ENCODE results near the gene YWHAB.

The YWHAB gene

DNA sequence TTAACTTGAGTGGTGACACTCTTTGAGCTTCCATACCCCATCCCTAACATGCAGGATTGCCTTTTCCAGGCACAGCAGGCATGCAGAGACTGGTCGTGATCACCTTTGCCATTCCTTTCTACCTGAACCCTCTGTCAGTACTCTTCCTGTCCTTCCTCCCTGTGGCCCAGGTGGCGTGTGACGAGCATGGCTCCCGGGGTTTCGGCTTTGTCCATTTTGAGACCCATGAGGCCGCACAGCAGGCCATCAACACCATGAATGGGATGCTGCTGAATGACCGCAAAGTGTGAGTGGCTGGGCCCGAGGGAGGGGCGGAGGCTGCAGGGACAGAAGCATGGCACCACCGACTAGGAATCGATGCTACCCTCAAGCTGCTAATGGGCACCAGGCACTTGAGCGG lies 31.1 kb downstream of the YWHAB start:
- no peak for DNase-seq

DNA sequence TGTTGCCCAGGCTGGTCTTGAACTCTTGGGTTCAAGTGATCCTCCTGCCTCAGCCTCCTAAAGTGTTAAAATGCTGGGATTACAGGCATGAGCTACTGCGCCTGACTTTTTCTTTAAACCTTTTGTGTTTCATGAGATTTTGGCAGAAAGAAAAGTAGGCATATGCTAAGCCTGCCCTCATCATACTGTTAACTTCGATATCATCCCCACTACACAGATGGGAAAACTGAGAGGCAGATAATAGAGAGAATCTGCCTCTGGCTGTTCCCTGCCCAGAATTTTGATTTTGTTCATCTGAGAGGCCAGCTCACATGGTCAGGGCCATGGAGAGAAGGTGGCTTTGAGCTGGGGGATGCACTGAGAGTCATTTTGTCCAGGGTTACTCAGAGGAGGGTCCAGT lies 31.9 kb downstream of the YWHAB start:
- no peak for DNase-seq

DNA sequence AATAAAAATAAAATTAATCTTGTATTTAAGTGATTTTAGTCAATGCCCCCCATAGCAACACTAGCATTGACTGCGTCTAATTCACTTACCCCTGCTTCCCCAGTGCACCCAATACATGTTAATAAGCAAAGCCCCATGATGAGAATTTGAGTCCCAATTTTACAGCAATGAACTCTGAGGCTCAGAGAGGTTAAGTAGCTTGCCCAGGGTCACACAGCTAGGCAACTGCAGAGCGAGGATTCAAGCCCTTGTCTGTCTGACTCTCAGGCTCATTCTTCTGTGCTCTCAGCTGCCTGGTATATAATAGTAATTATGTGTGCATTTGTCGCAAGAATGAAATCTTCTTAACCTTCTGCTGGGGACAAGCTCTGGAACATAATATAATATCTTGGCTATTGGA lies 32.8 kb downstream of the YWHAB start:
- no peak for DNase-seq

DNA sequence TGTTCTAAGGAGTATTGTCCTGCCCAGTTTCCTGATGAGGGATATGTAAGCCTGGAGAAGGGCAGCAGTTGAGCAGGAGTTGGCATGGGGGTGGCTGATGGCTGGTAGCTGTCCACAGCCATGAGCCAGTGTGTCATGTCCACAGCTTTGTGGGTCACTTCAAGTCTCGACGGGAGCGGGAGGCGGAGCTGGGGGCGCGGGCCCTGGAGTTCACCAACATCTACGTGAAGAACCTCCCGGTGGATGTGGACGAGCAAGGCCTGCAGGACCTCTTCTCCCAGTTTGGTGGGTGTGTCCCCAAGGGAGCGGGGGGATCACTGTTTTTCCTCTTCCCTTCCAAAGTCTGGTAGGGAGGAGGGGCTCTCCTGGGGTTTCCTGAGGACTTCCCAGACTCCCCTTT lies 33.3 kb downstream of the YWHAB start:
- no peak for DNase-seq

DNA sequence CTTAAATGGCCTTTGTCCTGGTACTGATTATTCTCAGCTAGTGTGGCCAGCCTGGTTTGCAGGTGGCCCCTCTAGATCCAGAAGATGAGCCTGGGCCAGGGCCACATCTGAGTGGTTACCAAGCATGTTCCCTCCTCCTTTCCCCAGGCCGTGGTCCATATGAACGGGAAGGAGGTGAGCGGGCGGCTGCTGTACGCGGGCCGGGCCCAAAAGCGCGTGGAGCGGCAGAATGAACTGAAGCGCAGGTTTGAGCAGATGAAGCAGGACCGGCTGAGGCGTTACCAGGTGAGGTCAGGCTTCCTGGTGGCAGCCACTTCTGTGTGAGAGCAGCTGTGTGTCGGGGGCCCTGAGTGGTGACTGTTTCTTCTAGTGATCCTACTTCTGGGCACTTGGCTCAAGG lies 35.9 kb downstream of the YWHAB start:
- DNase-seq = no peak

DNA sequence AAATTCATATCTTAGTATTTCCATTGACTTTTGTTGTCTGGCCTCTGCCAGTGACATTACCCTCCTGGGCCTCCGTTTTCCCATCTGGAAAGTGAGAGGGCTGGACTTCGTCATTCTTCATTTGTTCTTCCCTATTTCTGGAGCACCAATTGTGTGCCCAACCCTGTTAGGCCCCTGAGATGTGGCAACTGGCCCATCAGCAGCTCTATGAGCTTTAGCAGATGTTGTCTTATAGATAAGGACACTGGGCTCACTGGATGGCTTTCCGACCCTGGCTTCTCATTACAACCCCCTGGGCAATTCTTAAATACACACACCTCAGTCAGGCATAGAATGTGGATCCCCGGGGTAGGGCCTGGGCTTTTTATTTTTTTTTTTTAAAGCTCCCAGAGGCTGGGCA lies 39.0 kb downstream of the YWHAB start:
- no peak for DNase-seq

DNA sequence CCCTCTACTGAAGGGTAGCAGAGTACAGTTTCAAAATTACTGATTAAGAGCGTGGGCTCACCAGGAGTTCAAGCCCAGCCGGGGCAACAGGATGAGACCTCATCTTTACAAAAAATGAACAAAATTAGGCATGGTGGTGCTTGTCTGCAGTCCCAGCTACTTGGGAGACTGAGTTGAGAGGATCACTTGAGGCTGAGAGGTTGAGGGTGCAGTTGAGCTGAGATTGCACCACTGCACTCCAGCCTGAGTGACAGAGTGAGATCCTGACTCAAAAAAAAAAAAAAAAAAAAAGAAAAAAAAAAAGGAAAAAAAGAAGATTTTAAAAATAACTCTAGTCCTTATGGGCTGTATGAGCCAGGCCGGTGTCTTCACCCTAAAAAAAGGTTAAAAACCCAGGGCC lies 43.1 kb downstream of the YWHAB start:
- DNase-seq = no peak

DNA sequence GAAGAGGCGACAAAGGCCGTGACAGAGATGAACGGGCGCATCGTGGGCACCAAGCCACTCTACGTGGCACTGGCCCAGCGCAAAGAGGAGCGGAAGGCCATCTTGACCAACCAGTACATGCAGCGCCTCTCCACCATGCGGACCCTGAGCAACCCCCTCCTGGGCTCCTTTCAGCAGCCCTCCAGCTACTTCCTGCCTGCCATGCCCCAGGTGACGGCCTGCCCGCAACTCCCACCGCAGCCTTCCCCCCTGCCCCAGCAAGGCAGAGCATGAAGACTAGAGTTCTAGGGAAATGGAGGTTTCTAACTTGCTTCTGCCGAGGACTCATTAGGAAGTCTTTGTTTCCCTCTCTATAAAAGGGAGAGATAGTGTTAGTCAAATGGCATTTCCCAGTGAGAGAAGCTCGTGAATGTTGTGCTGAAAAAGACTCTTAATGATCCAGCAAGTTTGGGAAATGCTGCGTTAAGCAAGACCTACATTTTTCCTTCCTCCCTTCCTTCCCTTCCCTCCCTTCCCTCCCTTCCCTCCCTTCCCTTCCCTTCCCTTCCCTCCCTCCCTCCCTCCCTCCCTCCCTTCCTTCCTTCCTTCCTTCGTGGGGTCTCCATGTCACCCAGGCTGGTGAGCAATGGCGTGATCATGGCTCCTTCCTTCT lies 45.1 kb downstream of the YWHAB start:
- DNase-seq = no peak

DNA sequence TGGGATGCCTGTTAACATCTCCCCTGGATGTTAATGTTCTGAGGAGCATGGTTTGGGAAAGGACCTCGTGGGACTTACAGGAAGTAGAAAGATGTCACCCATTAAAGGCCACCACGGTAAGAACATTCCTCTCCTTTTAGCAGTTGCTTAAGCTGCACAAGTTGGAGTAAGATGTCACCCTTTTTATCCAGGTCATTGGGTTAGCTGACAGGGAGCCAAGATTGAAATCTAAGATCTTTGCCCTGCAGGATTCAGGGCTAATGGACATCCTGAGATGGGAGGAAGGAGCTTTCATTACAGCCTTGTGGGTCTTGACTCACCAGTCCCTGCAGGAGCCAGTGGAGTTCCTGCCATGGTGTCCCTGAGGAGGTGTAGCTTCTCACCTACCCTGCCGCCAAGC lies 46.4 kb downstream of the YWHAB start:
- no peak for DNase-seq

DNA sequence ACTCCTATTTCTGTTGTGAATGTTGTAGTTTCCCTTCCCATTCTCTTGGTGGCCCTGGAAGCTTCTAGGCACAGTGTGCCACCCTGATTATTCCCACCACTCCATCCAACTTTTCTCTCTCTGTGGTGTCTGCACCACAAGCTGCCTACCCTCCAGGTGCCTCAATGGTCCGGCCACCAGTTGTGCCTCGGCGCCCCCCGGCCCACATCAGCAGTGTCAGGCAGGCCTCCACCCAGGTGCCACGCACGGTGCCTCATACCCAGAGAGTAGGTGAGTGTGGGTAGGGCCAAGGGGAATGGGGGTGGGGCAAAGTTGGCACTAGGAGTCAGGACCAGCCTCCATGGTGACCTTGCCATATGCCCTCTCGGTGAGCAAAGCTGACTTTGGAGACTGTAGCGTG lies 47.4 kb downstream of the YWHAB start:
- DNase-seq = no peak

DNA sequence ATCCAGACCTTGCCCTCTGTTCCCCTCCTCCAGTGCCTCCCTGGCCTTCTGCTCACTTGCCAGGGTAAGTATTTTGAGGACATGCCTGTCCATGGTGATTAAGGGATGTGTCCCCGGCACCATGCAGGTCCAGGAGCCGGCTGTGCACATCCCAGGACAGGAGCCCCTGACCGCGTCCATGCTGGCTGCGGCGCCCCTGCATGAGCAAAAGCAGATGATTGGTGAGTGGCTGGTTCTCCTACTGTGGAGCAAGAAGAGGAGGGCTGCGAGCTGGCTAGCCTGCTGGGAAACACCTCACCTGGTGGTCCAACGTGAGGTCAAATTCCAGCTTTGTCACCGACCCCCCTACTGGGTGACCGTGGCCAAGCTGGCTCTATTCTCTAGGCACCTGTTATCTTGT lies 51.0 kb downstream of the YWHAB start:
- DNase-seq = no peak

DNA sequence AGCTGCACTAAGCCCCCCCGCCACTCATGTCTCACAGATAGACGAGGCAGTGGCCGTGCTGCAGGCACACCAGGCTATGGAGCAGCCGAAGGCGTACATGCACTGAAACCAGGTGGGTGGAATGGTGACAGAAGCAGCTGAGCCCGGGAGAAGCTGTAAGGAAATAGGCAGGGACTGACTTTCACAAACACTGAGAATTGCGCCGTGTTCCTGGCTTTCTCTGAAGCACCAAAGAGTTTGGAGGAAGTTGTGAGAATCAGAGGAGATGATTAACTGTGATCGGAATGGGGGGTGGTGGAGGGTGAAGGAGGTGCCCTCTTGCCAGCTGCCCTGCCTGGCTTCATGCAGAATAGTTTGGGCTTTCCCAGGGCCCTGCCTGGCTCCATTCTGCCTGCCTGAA lies 53.1 kb downstream of the YWHAB start:
- no peak for DNase-seq

DNA sequence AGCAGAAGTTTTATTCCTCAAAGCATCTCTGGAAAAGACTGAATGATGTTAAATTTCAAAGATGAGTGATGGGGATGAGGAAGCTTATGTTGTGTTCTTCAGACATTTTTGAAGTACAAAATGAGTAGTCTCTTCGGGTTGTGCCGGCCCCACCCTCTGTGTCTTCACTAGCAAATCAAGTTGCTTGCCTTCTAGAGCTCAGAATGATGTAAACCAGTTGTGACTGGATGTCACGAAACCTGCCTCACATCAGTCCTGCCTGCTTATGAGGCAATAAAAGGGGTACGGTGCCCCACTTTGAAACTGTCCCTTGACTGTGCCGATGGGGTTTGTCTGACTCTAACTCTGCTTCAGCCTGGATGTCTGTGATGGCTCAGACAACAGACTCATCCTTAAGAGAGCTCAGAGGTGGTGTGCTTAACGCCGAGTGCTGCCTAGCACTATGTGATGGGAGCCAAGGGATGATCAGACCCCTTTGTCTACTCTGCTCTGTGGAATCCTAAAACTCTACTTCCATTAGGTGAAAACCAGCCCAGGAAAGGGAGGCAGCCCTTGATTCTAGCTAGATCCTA lies 55.7 kb downstream of the YWHAB start:
- DNase-seq = no peak

DNA sequence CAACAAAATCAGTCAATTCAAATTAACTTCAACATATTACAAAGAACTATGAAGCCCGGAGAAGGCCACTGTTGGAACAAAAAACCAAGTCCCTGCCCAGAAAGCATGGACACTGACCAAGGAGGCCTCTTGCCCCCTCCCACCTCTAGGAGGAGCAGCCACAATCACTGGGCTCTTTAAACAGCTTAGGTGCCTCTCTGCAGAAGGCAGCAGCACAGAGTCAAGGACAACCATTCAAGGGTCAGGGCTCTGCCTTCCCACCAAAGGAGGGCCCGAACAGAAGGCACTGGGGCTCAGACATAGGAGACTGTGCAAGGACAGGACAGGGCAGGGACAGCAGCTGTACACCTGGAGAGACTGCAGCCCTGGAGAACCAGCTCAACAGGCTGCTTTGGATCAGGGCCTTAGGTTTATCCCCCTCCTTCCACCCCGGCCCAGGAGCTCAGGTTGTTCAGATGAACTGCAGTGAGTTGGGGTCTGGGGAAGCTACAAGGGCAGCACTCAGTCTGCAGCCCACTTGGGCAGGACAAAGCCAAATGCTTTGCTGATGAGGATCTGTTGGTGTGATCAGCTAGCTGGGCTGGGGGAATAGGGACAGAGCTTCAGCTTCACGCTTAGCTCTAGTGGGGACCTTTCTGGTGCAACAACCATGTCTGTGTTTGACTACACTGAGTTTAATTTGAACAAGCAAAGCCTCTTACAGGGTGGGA lies 56.9 kb downstream of the YWHAB start:
- no peak for DNase-seq

DNA sequence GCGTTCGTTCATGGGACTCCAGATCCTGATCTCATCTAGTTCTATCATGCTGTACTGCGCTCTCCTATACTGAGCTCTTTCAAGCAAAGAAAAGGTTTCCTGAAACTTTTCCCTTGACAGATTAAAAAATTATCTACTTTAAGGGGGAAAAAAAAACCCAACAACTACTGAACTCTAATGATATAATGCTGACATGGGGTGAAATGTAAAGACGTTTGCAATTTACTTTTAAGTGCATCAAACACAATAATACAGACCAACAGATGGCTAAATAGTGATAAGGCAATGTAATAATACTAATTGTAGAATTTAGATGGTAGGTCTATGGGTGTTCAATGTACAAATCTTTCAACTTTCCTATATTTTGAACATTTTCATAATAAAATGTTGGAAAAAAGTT lies 58.3 kb downstream of the YWHAB start:
- no peak for DNase-seq

DNA sequence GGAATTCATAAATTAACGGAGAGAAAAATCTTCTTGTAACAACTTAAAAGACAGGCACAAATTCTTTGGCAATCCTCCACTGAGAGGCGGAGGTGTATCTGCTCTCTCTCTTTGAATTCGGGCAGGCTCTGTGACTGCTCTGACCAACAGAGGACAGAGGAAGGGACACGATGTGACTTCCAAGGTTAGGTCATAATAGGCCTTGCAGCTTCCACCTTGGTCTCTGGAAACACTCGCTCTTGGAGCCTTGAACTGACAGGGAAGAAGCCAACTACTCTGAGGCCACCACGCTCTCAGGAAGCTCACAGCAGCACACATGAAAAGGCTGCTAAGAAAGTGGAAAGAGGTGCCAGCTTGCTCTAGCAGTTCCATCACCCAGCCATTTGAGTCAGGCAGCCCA lies 59.8 kb downstream of the YWHAB start:
- DNase-seq = no peak

DNA sequence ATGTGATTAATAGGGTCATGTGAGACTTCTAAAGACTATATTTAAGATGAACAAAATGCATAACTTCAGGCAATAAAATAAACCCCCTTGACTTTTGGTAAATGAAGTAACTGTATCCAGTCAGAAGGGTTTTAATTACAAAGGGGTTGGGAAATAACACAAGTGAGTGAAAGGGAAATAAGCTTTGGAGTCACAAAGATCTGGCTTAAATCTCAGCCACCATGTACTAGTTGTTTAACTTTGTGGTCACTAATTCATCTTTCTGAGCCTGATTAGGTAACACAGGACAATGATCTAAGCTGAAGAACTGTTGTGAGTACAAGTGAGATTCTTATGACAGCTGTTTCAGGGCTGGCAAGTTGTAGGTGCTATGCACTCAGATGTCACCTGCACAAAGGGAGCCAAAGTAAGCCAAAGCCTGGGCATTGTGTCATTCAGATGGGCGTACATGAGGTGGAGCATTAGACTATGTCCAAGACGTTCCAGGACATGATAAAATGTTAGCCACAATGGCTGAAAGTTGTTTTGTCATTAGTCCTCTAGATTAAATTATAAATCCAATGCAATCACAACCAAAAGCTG lies 60.9 kb downstream of the YWHAB start:
- no peak for DNase-seq

DNA sequence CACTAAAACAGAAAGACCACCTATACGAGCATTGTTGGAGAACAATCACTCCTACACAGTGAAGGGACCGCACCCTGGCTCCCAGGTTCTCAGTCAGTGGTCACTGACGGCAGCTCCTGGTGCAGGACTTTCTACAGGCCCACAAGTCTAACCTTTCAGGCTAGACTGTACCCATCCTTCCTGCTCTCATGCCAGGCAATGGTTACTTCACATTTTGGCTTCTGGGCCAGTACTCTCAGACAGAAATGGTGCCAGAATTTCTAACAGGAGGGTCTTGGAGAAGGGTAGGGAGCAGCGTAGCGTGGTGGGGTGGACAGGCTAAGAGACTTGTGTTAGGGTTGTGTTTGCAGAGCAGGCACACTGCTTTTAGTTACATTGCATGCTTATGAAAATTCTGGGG lies 62.6 kb downstream of the YWHAB start:
- DNase-seq = no peak

DNA sequence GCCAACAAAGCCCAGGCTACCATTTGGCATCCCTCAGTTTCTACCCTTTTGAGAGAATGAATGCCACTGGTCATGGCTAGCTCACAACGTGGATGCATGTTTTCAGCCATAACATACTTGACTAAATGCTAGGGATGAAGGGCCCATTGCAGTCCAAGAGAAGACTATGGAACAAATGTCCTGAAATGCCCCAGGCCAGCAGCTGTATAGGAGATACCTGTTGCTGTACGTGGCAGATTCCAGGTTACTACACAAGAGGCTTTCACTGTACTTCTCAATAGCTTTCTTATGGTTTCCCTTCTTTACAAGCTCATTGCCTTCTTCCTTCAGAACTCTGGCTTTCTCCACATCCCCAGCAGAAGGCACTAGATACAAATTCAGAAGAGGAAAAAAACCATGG lies 63.0 kb downstream of the YWHAB start:
- DNase-seq = no peak

DNA sequence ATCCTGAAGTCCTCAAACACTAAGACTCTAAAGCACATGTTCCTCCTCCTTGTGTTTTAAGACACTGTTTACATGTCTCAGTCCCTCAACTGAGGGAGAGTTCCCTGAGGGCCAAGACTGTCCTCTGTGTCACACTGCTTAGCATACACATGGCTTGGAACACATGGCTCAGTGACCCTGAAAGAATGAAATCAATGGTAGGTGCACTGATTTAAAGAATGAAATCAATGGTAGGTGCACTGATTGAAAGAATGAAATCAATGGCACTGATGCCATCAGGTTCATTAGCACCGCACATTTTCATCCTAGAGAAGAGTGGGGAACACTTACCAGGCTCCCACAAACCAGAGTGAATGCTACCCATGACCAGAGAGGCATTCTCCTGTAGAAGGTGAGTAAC lies 64.9 kb downstream of the YWHAB start:
- DNase-seq = no peak

DNA sequence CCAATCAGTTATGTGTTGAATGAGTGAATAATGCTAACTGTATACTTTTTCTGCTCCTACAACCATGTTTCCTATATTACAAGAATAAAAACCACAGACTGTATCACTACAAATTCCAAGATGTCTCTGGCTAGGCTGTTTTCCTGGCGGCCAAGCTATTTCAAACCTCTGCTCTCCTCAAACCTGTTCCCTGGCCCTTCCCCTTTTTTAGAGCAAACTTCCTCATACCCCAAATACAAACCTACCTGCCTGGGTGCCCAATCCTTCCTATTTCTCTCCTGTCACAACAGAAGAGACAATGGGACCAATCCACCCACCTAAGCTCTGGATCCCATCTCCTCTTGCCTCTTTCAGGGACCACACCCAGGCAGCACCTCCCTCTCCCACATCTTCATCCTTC lies 67.2 kb downstream of the YWHAB start:
- DNase-seq = no peak

DNA sequence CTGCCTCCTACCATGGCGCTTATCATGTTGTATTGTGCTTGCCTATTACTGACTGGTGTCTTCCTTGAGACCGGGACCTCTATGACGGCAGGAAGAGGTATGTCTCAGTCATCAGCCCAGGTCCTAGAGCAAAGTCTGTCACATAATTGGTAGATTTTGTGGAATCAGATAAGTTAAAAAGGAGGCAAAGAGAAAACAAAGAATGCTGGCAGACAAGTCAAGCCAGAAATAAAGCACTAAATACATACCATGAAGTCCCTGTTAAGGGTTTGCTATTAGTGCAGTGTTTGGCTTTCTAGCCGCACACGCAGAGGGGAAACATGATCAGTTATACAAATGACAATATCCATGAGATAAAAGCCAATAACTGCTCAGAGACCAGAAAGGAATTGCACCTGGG lies 68.7 kb downstream of the YWHAB start:
- DNase-seq = no peak

DNA sequence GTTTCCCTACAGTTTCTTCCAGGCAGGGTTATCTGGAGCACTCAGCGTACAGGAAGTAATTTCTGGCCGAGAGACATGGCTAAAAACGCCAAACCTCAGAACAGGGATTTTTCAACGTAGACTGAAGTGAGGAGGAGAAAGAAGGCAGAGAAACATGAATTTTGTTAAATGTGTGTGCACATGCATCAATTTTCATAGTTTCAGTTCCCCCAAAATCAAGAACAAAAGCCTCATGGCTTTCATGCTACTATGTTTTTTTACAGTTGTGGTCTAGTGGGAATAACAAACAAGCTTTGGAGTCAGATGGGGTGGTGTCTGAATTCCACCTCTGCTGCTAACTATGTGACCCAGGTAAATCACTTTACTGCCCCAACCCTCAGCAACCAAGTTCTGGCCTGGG lies 69.8 kb downstream of the YWHAB start:
- DNase-seq = no peak

DNA sequence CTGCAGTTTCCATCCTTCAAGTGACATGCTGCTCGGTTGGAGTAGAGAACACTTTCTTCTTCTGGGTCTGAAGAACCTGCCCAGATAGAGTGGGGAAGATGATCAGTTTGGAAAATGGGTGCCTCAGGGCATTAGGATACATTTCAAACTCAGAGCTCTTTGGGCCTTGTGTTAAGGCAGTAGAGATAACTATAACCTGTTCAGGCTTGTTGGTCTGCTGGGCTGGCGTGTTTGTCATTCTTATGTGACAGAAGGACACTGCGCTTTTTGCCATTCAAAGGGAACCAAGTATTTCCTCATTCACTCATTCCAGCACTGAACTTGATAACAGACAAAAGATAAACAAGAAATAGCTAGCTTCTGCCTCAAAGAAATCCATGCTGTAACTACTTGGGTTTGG lies 70.9 kb downstream of the YWHAB start:
- DNase-seq = no peak
